Stimulated activated CD4-positive, alpha-beta T cell treated with anti-CD3 and anti-CD28 coated beads, Interleukin-2, amount 100 ng/mL, for 4 hours (primary cell): ENCODE results near the gene SPAG16.
"Not testable (repeated sequence)": the region's sequence is repeated elsewhere in the genome, so short reads cannot be mapped to it uniquely, and the experiment has no call there.

Source experiments
- DNase-seq: peaks from one replicate; pipeline ENCODE4 v3.0.0-alpha.2; 2020; ENCODE audit warnings: low read depth

SPAG16 gene

GRCh38 chr2:213271947-213272346, 12.3 kb upstream of the SPAG16 start:
- no peak for DNase-seq

- no peak for DNase-seq
Measured at GRCh38 chr2:213274143-213274542, 10.1 kb upstream of the SPAG16 start.

- DNase-seq = no peak
Measured at GRCh38 chr2:213275265-213275664, 9.0 kb upstream of the SPAG16 start.

GRCh38 chr2:213277134-213277533, 7.1 kb upstream of the SPAG16 start:
- DNase-seq = not testable (repeated sequence)

GRCh38 chr2:213279116-213279620, 5.1 kb upstream of the SPAG16 start:
- DNase-seq = no peak

- no peak for DNase-seq
Measured at GRCh38 chr2:213279971-213280370, 4.3 kb upstream of the SPAG16 start.

GRCh38 chr2:213281156-213281555, 3.1 kb upstream of the SPAG16 start:
- DNase-seq = no peak

- DNase-seq = no peak
Measured at GRCh38 chr2:213285404-213285803, 1.1 kb downstream of the SPAG16 start.

- DNase-seq = no peak
Measured at GRCh38 chr2:213286161-213286560, 1.9 kb downstream of the SPAG16 start.

GRCh38 chr2:213288913-213289700, 4.8 kb downstream of the SPAG16 start:
- no peak for DNase-seq

- DNase-seq = no peak
Measured at GRCh38 chr2:213290501-213290900, 6.2 kb downstream of the SPAG16 start.

GRCh38 chr2:213296270-213296669, 12.0 kb downstream of the SPAG16 start:
- no peak for DNase-seq

GRCh38 chr2:213306316-213306942, 22.2 kb downstream of the SPAG16 start:
- no peak for DNase-seq

- DNase-seq = no peak
Measured at GRCh38 chr2:213315168-213315876, 31.1 kb downstream of the SPAG16 start.

GRCh38 chr2:213316001-213316735, 31.9 kb downstream of the SPAG16 start:
- no peak for DNase-seq

GRCh38 chr2:213317929-213318328, 33.7 kb downstream of the SPAG16 start:
- DNase-seq = no peak

GRCh38 chr2:213320604-213321003, 36.3 kb downstream of the SPAG16 start:
- DNase-seq = no peak

GRCh38 chr2:213336253-213336770, 52.0 kb downstream of the SPAG16 start:
- DNase-seq = no peak

- no peak for DNase-seq
Measured at GRCh38 chr2:213353419-213353818, 69.2 kb downstream of the SPAG16 start.

GRCh38 chr2:213376644-213377043, 92.4 kb downstream of the SPAG16 start:
- no peak for DNase-seq

- not testable (repeated sequence) for DNase-seq
Measured at GRCh38 chr2:213407027-213407426, 122.8 kb downstream of the SPAG16 start.
